GM06990 (cell line): Measurements from ENCODE around the gene PPP1CC.
"Not testable (repeated sequence)": the region's sequence is repeated elsewhere in the genome, so short reads cannot be mapped to it uniquely, and the experiment has no call there.

Experiments
- DNase-seq: peaks from one replicate; pipeline ENCODE4 v3.0.0-alpha.2; 2011; ENCODE audit not compliant: insufficient read length; ENCODE audit errors: extremely low read depth
- H3K27me3 ChIP-seq: replicated peaks from 2 replicates; pipeline ENCODE4 v1.6.0; 2011; ENCODE audit warnings: low read length; ENCODE audit not compliant: control insufficient read depth, insufficient read depth
- H3K36me3 ChIP-seq: 2 replicates; pipeline ENCODE4 v1.5.1; 2011; ENCODE audit warnings: low read length; ENCODE audit not compliant: control insufficient read depth, insufficient read depth
- H3K4me3 ChIP-seq: replicated peaks from 2 replicates; pipeline ENCODE4 v1.5.1; 2011; ENCODE audit warnings: low read depth, mild to moderate bottlenecking, control low read depth, low read length
- TF ChIP-seq, protein P1 (sequence below): IDR thresholded peaks from 2 replicates; pipeline ENCODE4 v1.5.1; 2011; ENCODE audit warnings: low read length, control low read depth, mild to moderate bottlenecking, inconsistent platforms; ENCODE audit not compliant: insufficient read depth, poor library complexity, severe bottlenecking

The PPP1CC gene

DNA sequence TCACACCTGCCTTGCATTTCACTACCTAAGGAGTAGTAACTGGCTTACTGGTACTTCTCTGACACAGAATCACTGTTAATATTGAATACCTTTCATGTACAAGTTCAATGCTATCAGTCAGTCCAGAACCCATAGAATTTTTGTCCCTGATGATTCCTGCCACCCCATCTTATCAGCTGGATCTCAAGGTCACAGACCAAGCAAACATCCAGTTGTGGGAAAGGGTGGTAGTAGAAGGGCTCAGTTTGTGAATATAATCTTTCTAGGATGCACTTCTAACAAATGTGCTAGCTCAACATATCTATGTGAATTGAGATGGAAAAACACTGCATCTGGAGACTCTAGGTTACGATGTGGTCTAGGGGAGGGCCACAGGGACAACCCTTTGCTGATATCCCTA, 14.1 kb downstream of the PPP1CC start:
- Histone ChIP-seq H3K36me3 (peaks cover 18% of the 10 kb centered on the region), H3K4me3 (no peak overlapping the region), H3K27me3 (no peaks in the 10 kb centered on the region)
- DNase-seq, result no peak
- TF ChIP-seq, protein P1, sequence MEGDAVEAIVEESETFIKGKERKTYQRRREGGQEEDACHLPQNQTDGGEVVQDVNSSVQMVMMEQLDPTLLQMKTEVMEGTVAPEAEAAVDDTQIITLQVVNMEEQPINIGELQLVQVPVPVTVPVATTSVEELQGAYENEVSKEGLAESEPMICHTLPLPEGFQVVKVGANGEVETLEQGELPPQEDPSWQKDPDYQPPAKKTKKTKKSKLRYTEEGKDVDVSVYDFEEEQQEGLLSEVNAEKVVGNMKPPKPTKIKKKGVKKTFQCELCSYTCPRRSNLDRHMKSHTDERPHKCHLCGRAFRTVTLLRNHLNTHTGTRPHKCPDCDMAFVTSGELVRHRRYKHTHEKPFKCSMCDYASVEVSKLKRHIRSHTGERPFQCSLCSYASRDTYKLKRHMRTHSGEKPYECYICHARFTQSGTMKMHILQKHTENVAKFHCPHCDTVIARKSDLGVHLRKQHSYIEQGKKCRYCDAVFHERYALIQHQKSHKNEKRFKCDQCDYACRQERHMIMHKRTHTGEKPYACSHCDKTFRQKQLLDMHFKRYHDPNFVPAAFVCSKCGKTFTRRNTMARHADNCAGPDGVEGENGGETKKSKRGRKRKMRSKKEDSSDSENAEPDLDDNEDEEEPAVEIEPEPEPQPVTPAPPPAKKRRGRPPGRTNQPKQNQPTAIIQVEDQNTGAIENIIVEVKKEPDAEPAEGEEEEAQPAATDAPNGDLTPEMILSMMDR, result no peak

DNA sequence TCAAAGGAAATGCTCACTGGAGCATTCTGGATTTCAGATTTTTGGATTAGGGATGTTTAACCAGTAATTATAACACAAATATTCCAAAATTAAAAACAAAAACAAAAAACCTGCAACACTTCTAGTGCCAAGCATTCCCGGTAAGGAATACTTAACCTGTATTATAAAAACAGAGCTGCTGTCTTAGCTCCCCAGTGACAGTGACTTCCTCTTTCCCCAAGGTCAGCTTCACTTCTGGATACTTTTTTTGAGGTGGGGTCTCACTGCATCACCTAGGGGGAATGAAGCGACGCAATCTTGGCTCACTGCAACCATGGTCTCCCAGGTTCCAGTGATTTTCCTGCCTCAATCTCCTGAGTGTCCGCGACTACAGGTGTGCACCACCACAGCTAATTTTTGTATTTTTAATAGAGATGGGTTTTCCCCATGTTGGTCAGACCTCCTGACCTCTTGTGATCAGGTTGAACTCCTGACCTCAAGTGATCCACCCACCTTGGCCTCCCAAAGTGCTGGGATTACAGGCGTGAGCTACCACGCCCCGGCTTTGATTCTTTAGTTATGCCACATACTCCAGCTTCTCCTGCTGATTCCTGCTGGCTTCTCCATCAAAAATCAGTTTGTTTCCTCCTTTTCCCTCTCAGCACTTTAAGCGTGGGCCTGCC, 15.9 kb downstream of the PPP1CC start:
- no peaks in the 10 kb centered on the region for H3K27me3 ChIP-seq
- TF ChIP-seq, protein P1, result no peak
- no peak overlapping the region for H3K4me3 ChIP-seq
- peaks cover 18% of the 10 kb centered on the region for H3K36me3 ChIP-seq
- no peak for DNase-seq

DNA sequence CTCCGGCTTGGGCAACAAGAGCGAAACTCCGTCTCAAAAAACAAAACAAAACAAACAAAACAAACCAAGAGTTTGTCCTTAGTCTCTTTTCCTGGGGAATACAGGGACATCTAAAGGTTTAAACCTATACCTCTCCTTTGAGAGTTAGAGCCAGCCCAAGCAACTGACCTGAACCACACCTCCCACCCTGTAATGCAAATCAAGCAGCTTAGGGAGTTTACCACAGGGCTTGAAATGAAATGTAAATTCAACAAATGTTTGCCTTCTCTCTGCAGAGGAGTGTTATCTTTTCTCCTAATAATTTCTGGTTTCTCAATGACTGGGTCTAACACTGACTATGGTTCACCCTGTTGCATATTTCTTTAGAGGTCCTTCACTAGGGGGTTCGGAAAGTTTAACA, 16.7 kb downstream of the PPP1CC start:
- Histone ChIP-seq H3K27me3 (no peaks in the 10 kb centered on the region), H3K4me3 (no peak overlapping the region), H3K36me3 (peaks cover 18% of the 10 kb centered on the region)
- TF ChIP-seq, protein P1, result no peak
- no peak for DNase-seq

DNA sequence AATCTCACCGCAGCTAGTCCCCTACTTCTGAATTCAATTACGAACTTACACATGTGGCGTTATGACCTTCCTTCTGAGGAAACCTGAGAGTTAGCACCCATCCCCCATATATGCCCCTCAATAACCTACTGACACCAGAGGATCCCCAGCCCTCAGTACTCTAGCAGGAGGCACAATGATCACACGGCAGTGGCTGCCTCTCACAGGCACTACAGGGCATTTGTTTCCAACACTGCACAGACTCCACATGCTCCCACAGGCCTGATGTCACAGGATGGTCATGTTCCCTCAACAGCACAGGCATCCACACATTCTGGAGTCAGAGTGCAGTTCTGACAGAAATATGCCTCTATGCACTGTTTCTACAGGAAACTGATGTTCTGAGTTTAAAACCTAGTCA, 17.4 kb downstream of the PPP1CC start:
- Histone ChIP-seq H3K36me3 (peaks cover 18% of the 10 kb centered on the region), H3K27me3 (no peaks in the 10 kb centered on the region), H3K4me3 (no peak overlapping the region)
- TF ChIP-seq, protein P1, result no peak
- no peak for DNase-seq

DNA sequence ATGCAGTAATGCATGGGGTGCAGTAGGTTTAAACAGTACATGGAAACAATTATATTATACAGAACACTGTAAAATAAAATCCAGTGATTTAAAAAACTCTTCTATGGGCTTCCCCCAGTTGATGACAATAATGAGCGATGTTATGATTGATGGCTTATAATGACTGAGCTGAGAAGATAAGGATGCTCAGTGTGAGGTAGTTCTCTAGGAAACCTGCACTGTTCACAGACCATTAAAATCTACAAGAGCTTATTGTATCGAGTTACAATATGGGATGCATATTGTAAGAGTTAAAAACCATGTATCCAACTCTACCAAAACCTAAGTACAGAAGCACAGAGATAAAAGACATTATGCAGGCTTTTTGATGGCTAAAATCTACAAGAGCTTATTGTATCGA, 19.8 kb downstream of the PPP1CC start:
- not testable (repeated sequence) for H3K27me3 ChIP-seq, H3K4me3 ChIP-seq, DNase-seq
- H3K36me3 ChIP-seq, result peaks cover 19% of the 10 kb centered on the region

DNA sequence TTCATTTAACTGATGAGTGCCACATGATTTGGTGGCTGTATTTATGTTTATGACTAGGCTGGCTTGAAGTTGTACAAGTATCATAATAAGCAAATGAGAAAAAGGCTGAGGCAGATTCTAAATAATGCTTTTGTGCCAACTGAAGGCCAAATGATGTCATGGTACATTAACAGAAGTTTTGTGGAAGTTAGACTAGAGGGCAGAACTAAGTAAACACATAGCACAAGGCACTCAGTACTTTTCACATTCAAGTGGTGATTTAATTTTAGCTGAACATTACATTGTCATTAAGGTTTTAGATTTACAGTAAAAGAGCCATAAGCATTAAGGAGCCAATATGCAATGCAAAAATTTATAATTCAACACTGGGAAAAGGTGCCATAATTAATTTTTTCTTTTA, 21.1 kb downstream of the PPP1CC start:
- H3K4me3 ChIP-seq, result no peak overlapping the region
- H3K36me3 ChIP-seq, result peaks cover 18% of the 10 kb centered on the region
- DNase-seq, result no peak
- H3K27me3 ChIP-seq, result no peaks in the 10 kb centered on the region
- TF ChIP-seq, protein P1, result no peak
